K562 (cell line): ENCODE results near the gene CACNA1C. TPM values are rescaled to one million over a fixed set of nuclear protein-coding genes. Genes with fewer than 3 reads are reported as not detected.

ENCODE experiments used
- ATAC-seq: fragments of 200-7000 bp; cut with Tn5 transposase; 3 replicates; pipeline ENCODE4 v1.9.1; 2020; ENCODE audit warnings: moderate library complexity
- BruUV-seq: library from RNA; stranded (reverse); fragments of 400-500 nt; replicated peaks from 2 replicates; lab custom pipeline; 2021; lab: Mats Ljungman, UMichigan
- CTCF ChIA-PET: fragments of 300-600 bp; formaldehyde crosslinking; extraction: SDS; loops from one replicate; lab custom pipeline; 2021; ENCODE audit warnings: low intra/inter-chr PET ratio; lab: Yijun Ruan, JAX
- POLR2A ChIA-PET: fragments of 300-600, 350-650 bp; sonication (Branson Sonifier 250); formaldehyde crosslinking; extraction: SDS; loops from one replicate; lab custom pipeline; 2021; ENCODE audit warnings: antibody characterized with exemption, inconsistent platforms; lab: Yijun Ruan, JAX
- DNase-seq, 4 experiments: peaks; one replicate each; pipeline versions ENCODE4 v3.0.0 to v3.0.0-alpha.2; 2011 to 2018; ENCODE audit warnings: low spot score in 3 of 4, mixed read lengths in 3 of 4; ENCODE audit errors: extremely low read depth in 1 of 4
- FAIRE-seq: peaks from 2 replicates; lab custom pipeline; 2011; peaks lifted over from hg19 to GRCh38; lab: Jason Lieb, UNC
- H2AFZ ChIP-seq: 2 replicates; pipeline ENCODE4 v1.6.0; 2011; ENCODE audit warnings: low read depth, low read length, control low read depth, inconsistent platforms
- H3K27ac ChIP-seq: fragments of 200-600 bp; 3 replicates; pipeline ENCODE4 v1.8.0; 2011; ENCODE audit warnings: low read depth, mild to moderate bottlenecking, control low read depth, inconsistent platforms, low read length, moderate library complexity, mixed read lengths; ENCODE audit errors: extremely low read depth
- H3K27me3 ChIP-seq, 2 experiments: fragments of 300-600 bp in 1 of 2; 2 replicates in 1 of 2; 3 replicates in 1 of 2; pipeline versions ENCODE4 v1.6.0 to v1.8.0; 2011; ENCODE audit warnings: inconsistent platforms in 2 of 2, low read length in 2 of 2, mild to moderate bottlenecking in 1 of 2, mixed read lengths in 1 of 2, moderate library complexity in 1 of 2; ENCODE audit not compliant: control insufficient read depth in 2 of 2, insufficient read depth in 2 of 2
- H3K36me3 ChIP-seq: fragments of 300-600 bp; 3 replicates; pipeline ENCODE4 v1.8.0; 2011; ENCODE audit warnings: mild to moderate bottlenecking, low read length, inconsistent platforms; ENCODE audit not compliant: control insufficient read depth, insufficient read depth
- H3K4me1 ChIP-seq, 2 experiments: fragments of 200-600 bp in 1 of 2; replicated peaks in 1 of 2; 2 replicates in 1 of 2; 3 replicates in 1 of 2; pipeline versions ENCODE4 v1.5.1 to v1.8.0; 2011; ENCODE audit warnings: inconsistent platforms in 2 of 2, low read length in 2 of 2, mild to moderate bottlenecking in 1 of 2, mixed read lengths in 1 of 2, moderate library complexity in 1 of 2; ENCODE audit not compliant: control insufficient read depth in 2 of 2, insufficient read depth in 2 of 2
- H3K4me2 ChIP-seq: 2 replicates; pipeline ENCODE4 v1.6.1; 2011; ENCODE audit warnings: low read length, control low read depth, inconsistent platforms, mixed read lengths; ENCODE audit not compliant: insufficient read depth
- H3K4me3 ChIP-seq: fragments of 200-600 bp; sonication (generic), shearing (Covaris generic); 2 replicates; pipeline ENCODE4 v1.5.1; 2016; ENCODE audit warnings: control low read depth, inconsistent platforms
- H3K79me2 ChIP-seq: fragments of 200-600 bp; 3 replicates; pipeline ENCODE4 v1.8.0; 2011; ENCODE audit warnings: low read length, inconsistent platforms; ENCODE audit not compliant: control insufficient read depth, insufficient read depth
- H3K9ac ChIP-seq, 2 experiments: 2 replicates each; pipeline versions ENCODE4 v1.6.0 to v1.6.1; 2011; ENCODE audit warnings: low read depth in 2 of 2, low read length in 2 of 2, control low read depth in 1 of 2, inconsistent platforms in 1 of 2, mild to moderate bottlenecking in 1 of 2, mixed read lengths in 1 of 2; ENCODE audit not compliant: insufficient read depth in 1 of 2
- H3K9me1 ChIP-seq: one replicate; pipeline ENCODE4 v1.6.0; 2011; ENCODE audit warnings: inconsistent platforms, mild to moderate bottlenecking, low read length, moderate library complexity; ENCODE audit not compliant: control insufficient read depth, insufficient read depth
- H3K9me3 ChIP-seq: replicated peaks from 2 replicates; pipeline ENCODE4 v1.5.1; 2011; ENCODE audit warnings: low read depth, low read length, inconsistent platforms; ENCODE audit not compliant: control insufficient read depth, insufficient read depth
- H4K20me1 ChIP-seq: replicated peaks from 2 replicates; pipeline ENCODE4 v1.6.1; 2011; ENCODE audit warnings: low read length, inconsistent platforms, mixed read lengths; ENCODE audit not compliant: control insufficient read depth, insufficient read depth
- CHCHD3 ChIP-seq: fragments of 250-450 bp; sonication (Bioruptor Pico); IDR thresholded peaks from 2 replicates; pipeline ENCODE4 v2.1.2; 2022; ENCODE audit warnings: mild to moderate bottlenecking
- MAFG ChIP-seq: fragments of 450-650 bp; conservative IDR thresholded peaks from 2 replicates; pipeline ENCODE4 v1.6.1; 2016; ENCODE audit warnings: missing genetic modification characterization, missing compliant biosample characterization
- NFE2L1 ChIP-seq: fragments of 450-650 bp; IDR thresholded peaks from 2 replicates; pipeline ENCODE4 v1.6.1; 2016; ENCODE audit warnings: missing genetic modification characterization, low read depth, mild to moderate bottlenecking, missing compliant biosample characterization, moderate library complexity, borderline replicate concordance
- SMARCC2 ChIP-seq: fragments of 450-650 bp; IDR thresholded peaks from 2 replicates; pipeline ENCODE4 v1.6.1; 2017; ENCODE audit warnings: antibody characterized with exemption, moderate library complexity, mild to moderate bottlenecking, low read depth
- ZNF75A ChIP-seq: fragments of 450-650 bp; formaldehyde crosslinking; IDR thresholded peaks from 2 replicates; pipeline ENCODE4 v1.4.0; 2020; ENCODE audit warnings: mild to moderate bottlenecking
- WGBS: fragments of 100-300 bp; shearing (Covaris generic); methylation state at CpG from one replicate; pipeline ENCODE4 v1.1.6; 2016; ENCODE audit warnings: low coverage, mixed read lengths; ENCODE audit not compliant: insufficient coverage; ENCODE audit errors: missing lambda C conversion rate; 5-methylcytosine and 5-hydroxymethylcytosine counted together
- in situ Hi-C: fragments of 300-500 bp; cut with MboI; formaldehyde crosslinking; loops from 4 replicates; pipeline ENCODE4 v1.15.0; 2018; ENCODE audit warnings: inconsistent platforms, mixed read lengths
- intact Hi-C: fragments of 100-400 bp; cut with micrococcal nuclease; formaldehyde crosslinking; loops from 2 replicates; pipeline ENCODE4 v1.14.2; 2022
- polyA plus RNA-seq, 8 experiments: library from polyadenylated mRNA; depleted of rRNA in 4 of 8; stranded (reverse) in 5 of 8; unstranded in 3 of 8; fragments of >200 nt; fragmentation: Nextera tagmentation in 2 of 8; fragmentation: Illumina TruSeq in 1 of 8; extraction: Ambion mirVana in 2 of 8; extraction: Trizol in 1 of 8; gene quantifications; 2 replicates each; pipeline versions ENCODE4 v1.2.1 to v1.2.3, GENCODE V29; 2011 to 2014; ENCODE audit warnings: inconsistent platforms in 1 of 8, missing spikeins in 1 of 8
- total RNA-seq, 7 experiments: library from RNA; depleted of rRNA in 6 of 7; stranded (reverse); fragments of >200 nt in 6 of 7; fragmentation: Illumina TruSeq in 2 of 7; extraction: Trizol in 2 of 7; gene quantifications; 2 replicates each; pipeline versions ENCODE4 v1.2.1 to v1.2.3, GENCODE V29; 2011 to 2021; ENCODE audit warnings: low replicate concordance in 1 of 7
- TF ChIP-seq, protein P1 (sequence below), 3 experiments: IDR thresholded peaks in 2 of 3; conservative IDR thresholded peaks in 1 of 3; 2 replicates each; pipeline ENCODE4 v1.5.1; 2011 to 2012; ENCODE audit warnings: low read length in 3 of 3, mild to moderate bottlenecking in 3 of 3, control low read depth in 2 of 3, improper control_type of control experiment in 1 of 3, inconsistent platforms in 1 of 3, low read depth in 1 of 3, mixed read lengths in 1 of 3, moderate library complexity in 1 of 3; ENCODE audit not compliant: insufficient read depth in 2 of 3
- TF ChIP-seq, protein P2 (sequence below): sonication (generic); formaldehyde crosslinking; IDR thresholded peaks from 2 replicates; pipeline ENCODE4 v1.8.0; 2023; ENCODE audit warnings: missing genetic modification reagents, mild to moderate bottlenecking, borderline replicate concordance

CACNA1C gene
- total and polyA plus RNA-seq, 9 of the 15 experiments (the other 6 are each of a cell fraction or from before 2014, with no cell fraction given) = not detected

DNA sequence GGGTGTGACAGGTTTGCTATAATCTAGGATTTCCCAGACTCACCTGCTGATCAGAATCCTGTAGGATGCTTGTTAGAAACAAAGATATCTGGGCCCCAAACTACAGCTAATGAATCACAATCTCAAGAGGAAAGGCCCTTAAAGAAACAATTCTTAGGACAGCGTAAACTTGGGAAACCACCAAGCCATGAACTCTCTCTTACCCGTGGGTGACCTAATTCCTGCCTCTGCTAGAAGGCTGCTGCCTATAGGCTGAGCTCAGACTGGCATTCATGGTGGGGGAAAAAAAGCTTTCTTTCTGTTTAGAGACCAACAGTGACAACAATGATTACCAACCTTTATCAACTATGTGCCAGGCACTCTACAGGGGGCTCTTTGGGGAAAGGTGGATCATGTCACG lies 528.0 kb downstream of the CACNA1C start (continued):
- TF ChIP-seq, protein P1, sequence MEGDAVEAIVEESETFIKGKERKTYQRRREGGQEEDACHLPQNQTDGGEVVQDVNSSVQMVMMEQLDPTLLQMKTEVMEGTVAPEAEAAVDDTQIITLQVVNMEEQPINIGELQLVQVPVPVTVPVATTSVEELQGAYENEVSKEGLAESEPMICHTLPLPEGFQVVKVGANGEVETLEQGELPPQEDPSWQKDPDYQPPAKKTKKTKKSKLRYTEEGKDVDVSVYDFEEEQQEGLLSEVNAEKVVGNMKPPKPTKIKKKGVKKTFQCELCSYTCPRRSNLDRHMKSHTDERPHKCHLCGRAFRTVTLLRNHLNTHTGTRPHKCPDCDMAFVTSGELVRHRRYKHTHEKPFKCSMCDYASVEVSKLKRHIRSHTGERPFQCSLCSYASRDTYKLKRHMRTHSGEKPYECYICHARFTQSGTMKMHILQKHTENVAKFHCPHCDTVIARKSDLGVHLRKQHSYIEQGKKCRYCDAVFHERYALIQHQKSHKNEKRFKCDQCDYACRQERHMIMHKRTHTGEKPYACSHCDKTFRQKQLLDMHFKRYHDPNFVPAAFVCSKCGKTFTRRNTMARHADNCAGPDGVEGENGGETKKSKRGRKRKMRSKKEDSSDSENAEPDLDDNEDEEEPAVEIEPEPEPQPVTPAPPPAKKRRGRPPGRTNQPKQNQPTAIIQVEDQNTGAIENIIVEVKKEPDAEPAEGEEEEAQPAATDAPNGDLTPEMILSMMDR (IDR thresholded peaks at IDR 0.05 in 2 of 3, conservative IDR thresholded peaks at IDR 0.05 in 1 of 3; ENCODE audit: insufficient read depth in 2 of 3, low read depth in 1 of 3, low read length in 3 of 3) = no peak
- TF ChIP-seq, all 486 proteins: peak for 0

DNA sequence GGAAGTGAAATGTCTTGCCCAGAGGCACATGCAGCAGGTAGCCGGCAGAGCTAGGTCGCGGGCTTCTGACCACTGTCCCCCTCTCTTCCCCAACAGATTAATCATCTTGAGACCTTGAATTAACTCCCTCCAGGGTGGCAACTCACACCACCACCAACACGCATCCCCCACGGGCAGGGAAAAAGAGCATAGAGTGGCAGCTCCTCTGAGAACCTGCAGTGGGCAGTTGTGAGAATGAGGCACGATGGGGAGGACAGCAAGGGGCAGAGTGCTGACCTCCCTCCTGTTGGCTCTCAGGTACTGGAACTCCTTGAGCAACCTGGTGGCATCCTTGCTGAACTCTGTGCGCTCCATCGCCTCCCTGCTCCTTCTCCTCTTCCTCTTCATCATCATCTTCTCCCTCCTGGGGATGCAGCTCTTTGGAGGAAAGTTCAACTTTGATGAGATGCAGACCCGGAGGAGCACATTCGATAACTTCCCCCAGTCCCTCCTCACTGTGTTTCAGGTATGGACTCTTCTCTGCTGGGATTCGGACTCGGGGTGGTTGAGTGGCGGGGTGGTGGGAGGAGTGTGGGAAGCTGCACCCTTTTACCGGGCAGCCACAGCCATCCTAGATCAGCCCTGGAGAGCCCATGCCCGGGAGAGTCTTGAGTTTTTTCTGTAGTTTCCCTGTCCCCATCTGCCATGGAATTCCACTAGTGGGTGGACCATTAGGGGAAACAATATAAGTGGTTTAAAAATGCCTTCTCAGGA lies 528.7 kb downstream of the CACNA1C start:
- POLR2A ChIA-PET = interaction anchor here (0.6 kb wide), 1 partner anchor 551 kb away, joined by 3 read pairs; no protein-coding TSS in a partner anchor

More for the DNA sequence above, 528.7 kb downstream of the CACNA1C start:
- H2AFZ ChIP-seq = no peak overlapping the region
- peaks cover 0 to 20% of the 10 kb centered on the region in 2 experiments; a peak in 1 of 5 replicates for H3K27me3 ChIP-seq
- H3K27ac ChIP-seq = no peak overlapping the region
- no peaks in the 10 kb centered on the region for H3K9me1 ChIP-seq
- no peaks in the 10 kb centered on the region for H3K9me3 ChIP-seq
- H4K20me1 ChIP-seq = no peaks in the 10 kb centered on the region
- H3K4me3 ChIP-seq = no peak overlapping the region
- H3K4me1 ChIP-seq = peaks cover 0 to 5% of the 10 kb centered on the region in 2 experiments; a peak in 2 of 5 replicates
- no TSS peak for BruUV-seq
- H3K9ac ChIP-seq = no peak overlapping the region
- DNase-seq (no peak), ATAC-seq (no peak), FAIRE-seq (no peak)
- CTCF ChIA-PET = no interaction called here
- 0% methylated on average over 10 of the region's 15 CpGs for WGBS
- no peaks in the 10 kb centered on the region for H3K36me3 ChIP-seq
- TF ChIP-seq, protein P2, sequence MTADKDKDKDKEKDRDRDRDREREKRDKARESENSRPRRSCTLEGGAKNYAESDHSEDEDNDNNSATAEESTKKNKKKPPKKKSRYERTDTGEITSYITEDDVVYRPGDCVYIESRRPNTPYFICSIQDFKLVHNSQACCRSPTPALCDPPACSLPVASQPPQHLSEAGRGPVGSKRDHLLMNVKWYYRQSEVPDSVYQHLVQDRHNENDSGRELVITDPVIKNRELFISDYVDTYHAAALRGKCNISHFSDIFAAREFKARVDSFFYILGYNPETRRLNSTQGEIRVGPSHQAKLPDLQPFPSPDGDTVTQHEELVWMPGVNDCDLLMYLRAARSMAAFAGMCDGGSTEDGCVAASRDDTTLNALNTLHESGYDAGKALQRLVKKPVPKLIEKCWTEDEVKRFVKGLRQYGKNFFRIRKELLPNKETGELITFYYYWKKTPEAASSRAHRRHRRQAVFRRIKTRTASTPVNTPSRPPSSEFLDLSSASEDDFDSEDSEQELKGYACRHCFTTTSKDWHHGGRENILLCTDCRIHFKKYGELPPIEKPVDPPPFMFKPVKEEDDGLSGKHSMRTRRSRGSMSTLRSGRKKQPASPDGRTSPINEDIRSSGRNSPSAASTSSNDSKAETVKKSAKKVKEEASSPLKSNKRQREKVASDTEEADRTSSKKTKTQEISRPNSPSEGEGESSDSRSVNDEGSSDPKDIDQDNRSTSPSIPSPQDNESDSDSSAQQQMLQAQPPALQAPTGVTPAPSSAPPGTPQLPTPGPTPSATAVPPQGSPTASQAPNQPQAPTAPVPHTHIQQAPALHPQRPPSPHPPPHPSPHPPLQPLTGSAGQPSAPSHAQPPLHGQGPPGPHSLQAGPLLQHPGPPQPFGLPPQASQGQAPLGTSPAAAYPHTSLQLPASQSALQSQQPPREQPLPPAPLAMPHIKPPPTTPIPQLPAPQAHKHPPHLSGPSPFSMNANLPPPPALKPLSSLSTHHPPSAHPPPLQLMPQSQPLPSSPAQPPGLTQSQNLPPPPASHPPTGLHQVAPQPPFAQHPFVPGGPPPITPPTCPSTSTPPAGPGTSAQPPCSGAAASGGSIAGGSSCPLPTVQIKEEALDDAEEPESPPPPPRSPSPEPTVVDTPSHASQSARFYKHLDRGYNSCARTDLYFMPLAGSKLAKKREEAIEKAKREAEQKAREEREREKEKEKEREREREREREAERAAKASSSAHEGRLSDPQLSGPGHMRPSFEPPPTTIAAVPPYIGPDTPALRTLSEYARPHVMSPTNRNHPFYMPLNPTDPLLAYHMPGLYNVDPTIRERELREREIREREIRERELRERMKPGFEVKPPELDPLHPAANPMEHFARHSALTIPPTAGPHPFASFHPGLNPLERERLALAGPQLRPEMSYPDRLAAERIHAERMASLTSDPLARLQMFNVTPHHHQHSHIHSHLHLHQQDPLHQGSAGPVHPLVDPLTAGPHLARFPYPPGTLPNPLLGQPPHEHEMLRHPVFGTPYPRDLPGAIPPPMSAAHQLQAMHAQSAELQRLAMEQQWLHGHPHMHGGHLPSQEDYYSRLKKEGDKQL (CRISPR knock-in tag) = no peak
- TF ChIP-seq ZNF75A (CRISPR knock-in tag) (no peak), SMARCC2 (no peak), NFE2L1 (tag) (no peak), CHCHD3 (CRISPR knock-in tag) (no peak), MAFG (tag) (no peak)
- intact Hi-C loops (loop anchor here (5.0 kb wide), 1 partner anchor 524 kb away; no protein-coding TSS in a partner anchor), in situ Hi-C loops (loop anchor here (10.0 kb wide), 1 partner anchor 527 kb away; the partner anchor contains the start of gene CACNA1C)
- no peaks in the 10 kb centered on the region for H3K79me2 ChIP-seq
- H3K4me2 ChIP-seq = no peak overlapping the region
